Neuronal stem cell (in vitro differentiated cells): ENCODE measurements around the gene DCDC1.

ENCODE experiments used
- DNase-seq: peaks from one replicate; pipeline ENCODE4 v3.0.0-alpha.2; 2013; ENCODE audit warnings: low spot score
- H2AFZ ChIP-seq: one replicate; pipeline ENCODE4 v1.6.1; 2013; ENCODE audit warnings: mild to moderate bottlenecking, low read length, inconsistent platforms
- H2AK5ac ChIP-seq: 2 replicates; pipeline ENCODE4 v1.6.1; 2013; ENCODE audit warnings: low read depth, mild to moderate bottlenecking, inconsistent platforms, low read length, moderate library complexity, mixed read lengths
- H2BK120ac ChIP-seq: 2 replicates; pipeline ENCODE4 v1.6.1; 2013; ENCODE audit warnings: low read depth, mild to moderate bottlenecking, inconsistent platforms, low read length, moderate library complexity, mixed read lengths
- H2BK12ac ChIP-seq: one replicate; pipeline ENCODE4 v1.6.1; 2013; ENCODE audit warnings: low read length, inconsistent platforms
- H2BK15ac ChIP-seq: 2 replicates; pipeline ENCODE4 v1.6.1; 2013; ENCODE audit warnings: mild to moderate bottlenecking, low read length, inconsistent platforms, mixed read lengths
- H2BK5ac ChIP-seq: one replicate; pipeline ENCODE4 v1.6.1; 2013; ENCODE audit warnings: inconsistent platforms, mild to moderate bottlenecking, low read length, moderate library complexity
- H3K14ac ChIP-seq: one replicate; pipeline ENCODE4 v1.6.1; 2013; ENCODE audit warnings: low read length, inconsistent platforms
- H3K18ac ChIP-seq: 2 replicates; pipeline ENCODE4 v1.6.1; 2013; ENCODE audit warnings: low read length, inconsistent platforms
- H3K23ac ChIP-seq: 2 replicates; pipeline ENCODE4 v1.6.1; 2013; ENCODE audit warnings: low read depth, mild to moderate bottlenecking, mixed read lengths, low read length, inconsistent platforms; ENCODE audit not compliant: poor library complexity
- H3K27ac ChIP-seq: replicated peaks from 3 replicates; pipeline ENCODE4 v1.5.1; 2013; ENCODE audit warnings: low read length, inconsistent platforms
- H3K27me3 ChIP-seq, 3 experiments: 2 replicates each; pipeline ENCODE4 v1.6.1; 2013; ENCODE audit warnings: low read length in 3 of 3, mild to moderate bottlenecking in 2 of 3, inconsistent platforms in 1 of 3, low read depth in 1 of 3, mixed read lengths in 1 of 3, moderate library complexity in 1 of 3; ENCODE audit not compliant: control insufficient read depth in 3 of 3, insufficient read depth in 3 of 3
- H3K36me3 ChIP-seq, 2 donors: replicated peaks in 1 of 2; 2 replicates each; pipeline ENCODE4 v1.6.1; 2013; ENCODE audit warnings: low read length in 2 of 2; ENCODE audit not compliant: control insufficient read depth in 2 of 2, insufficient read depth in 2 of 2
- H3K4ac ChIP-seq: 2 replicates; pipeline ENCODE4 v1.6.1; 2013; ENCODE audit warnings: inconsistent platforms, mild to moderate bottlenecking, low read length, moderate library complexity
- H3K4me1 ChIP-seq, 2 donors: 1 replicate in 1 of 2; 2 replicates in 1 of 2; pipeline ENCODE4 v1.6.1; 2013; ENCODE audit warnings: low read length in 2 of 2, low read depth in 1 of 2; ENCODE audit not compliant: control insufficient read depth in 2 of 2, insufficient read depth in 1 of 2
- H3K4me2 ChIP-seq: one replicate; pipeline ENCODE4 v1.6.1; 2013; ENCODE audit warnings: mild to moderate bottlenecking, low read length, inconsistent platforms; ENCODE audit not compliant: insufficient read depth, poor library complexity, severe bottlenecking
- H3K4me3 ChIP-seq, 2 donors: 2 replicates each; pipeline ENCODE4 v1.5.1; 2013; ENCODE audit warnings: low read length in 2 of 2, mild to moderate bottlenecking in 2 of 2, inconsistent platforms in 1 of 2, moderate library complexity in 1 of 2
- H3K79me1 ChIP-seq: one replicate; pipeline ENCODE4 v1.6.1; 2013; ENCODE audit warnings: low read depth, mild to moderate bottlenecking, inconsistent platforms, low read length, moderate library complexity
- H3K9ac ChIP-seq: one replicate; pipeline ENCODE4 v1.6.1; 2013; ENCODE audit warnings: mild to moderate bottlenecking, low read depth, low read length, inconsistent platforms; ENCODE audit not compliant: poor library complexity
- H3K9me3 ChIP-seq, 2 donors: replicated peaks in 1 of 2; 2 replicates each; pipeline versions ENCODE3 to v1.6.1; 2013; ENCODE audit warnings: low read length in 2 of 2, mild to moderate bottlenecking in 2 of 2, inconsistent platforms in 1 of 2, low read depth in 1 of 2, mixed read lengths in 1 of 2, moderate library complexity in 1 of 2; ENCODE audit not compliant: control insufficient read depth in 2 of 2, insufficient read depth in 1 of 2
- H4K8ac ChIP-seq: one replicate; pipeline ENCODE4 v1.6.1; 2013; ENCODE audit warnings: low read depth, mild to moderate bottlenecking, inconsistent platforms, low read length, moderate library complexity
- H4K91ac ChIP-seq: one replicate; pipeline ENCODE4 v1.6.1; 2013; ENCODE audit warnings: low read length, low read depth, mild to moderate bottlenecking, inconsistent platforms; ENCODE audit not compliant: poor library complexity
- WGBS, 2 donors: extraction: QIAGEN DNeasy Blood & Tissue Kit; methylation state at CpG; one replicate each; pipeline ENCODE4 v1.1.7; 2013; ENCODE audit warnings: missing lambda C conversion rate in 2 of 2, mixed read lengths in 1 of 2; ENCODE audit not compliant: insufficient read length in 2 of 2, insufficient replicate concordance in 1 of 2; ENCODE audit errors: extremely low coverage in 2 of 2; 5-methylcytosine and 5-hydroxymethylcytosine counted together

The DCDC1 gene

GRCh38 chr11:31139479-31139878 is 230.1 kb downstream of the DCDC1 start:
- Histone ChIP-seq H2AFZ (no peak overlapping the region), H3K4ac (no peak overlapping the region), H3K9ac (no peak overlapping the region), H3K79me1 (no peaks in the 10 kb centered on the region), H3K36me3 (no peaks in the 10 kb centered on the region), H3K27me3 (no peaks in the 10 kb centered on the region), H2BK120ac (no peak overlapping the region), H2BK5ac (no peak overlapping the region), H3K9me3 (no peaks in the 10 kb centered on the region), H3K27ac (no peak overlapping the region), H3K23ac (no peak overlapping the region), H3K4me1 (peaks cover 0 to 20% of the 10 kb centered on the region in 2 donors), H3K4me2 (no peak overlapping the region), H2BK15ac (no peak overlapping the region), H3K18ac (no peak overlapping the region), H4K8ac (no peak overlapping the region), H2BK12ac (no peak overlapping the region), H2AK5ac (no peak overlapping the region), H4K91ac (no peak overlapping the region), H3K14ac (no peak overlapping the region), H3K4me3 (no peak overlapping the region)
- DNase-seq, result no peak
- no CpG with 5 or more reads among the region's 4 CpGs for WGBS, 2 donors

GRCh38 chr11:31132531-31133421 is 236.8 kb downstream of the DCDC1 start:
- Histone ChIP-seq H3K9me3 (no peaks in the 10 kb centered on the region), H3K14ac (no peak overlapping the region), H2BK15ac (no peak overlapping the region), H2BK120ac (no peak overlapping the region), H2AFZ (peak overlapping the region; percentile 9), H3K79me1 (no peaks in the 10 kb centered on the region), H3K4me1 (peaks cover 4 to 20% of the 10 kb centered on the region in 2 donors), H3K4ac (no peak overlapping the region), H3K4me2 (no peak overlapping the region), H3K23ac (no peak overlapping the region), H2BK5ac (no peak overlapping the region), H2BK12ac (no peak overlapping the region), H3K27me3 (no peaks in the 10 kb centered on the region), H3K4me3 (no peak overlapping the region), H4K8ac (no peak overlapping the region), H3K36me3 (no peaks in the 10 kb centered on the region), H3K9ac (no peak overlapping the region), H4K91ac (no peak overlapping the region), H2AK5ac (no peak overlapping the region), H3K18ac (no peak overlapping the region), H3K27ac (no peak overlapping the region)
- no peak for DNase-seq
- WGBS, 2 donors, result no CpG with 5 or more reads among the region's 6 CpGs

GRCh38 chr11:31131760-31132159 is 237.8 kb downstream of the DCDC1 start:
- H3K27ac ChIP-seq, result no peak overlapping the region
- WGBS, 2 donors, result no CpG with 5 or more reads among the region's 1 CpG

GRCh38 chr11:31127290-31127689 is 242.2 kb downstream of the DCDC1 start:
- no peak overlapping the region for H2BK120ac ChIP-seq
- peaks cover 1 to 13% of the 10 kb centered on the region in 2 donors for H3K4me1 ChIP-seq
- peaks cover 0 to 11% of the 10 kb centered on the region in 2 donors for H3K9me3 ChIP-seq
- no peak overlapping the region for H2AFZ ChIP-seq
- H4K91ac ChIP-seq, result no peak overlapping the region
- no peaks in the 10 kb centered on the region for H3K36me3 ChIP-seq
- no CpG with 5 or more reads among the region's 3 CpGs for WGBS, 2 donors
- no peak overlapping the region for H2BK12ac ChIP-seq
- no peak overlapping the region for H2AK5ac ChIP-seq
- H3K18ac ChIP-seq, result no peak overlapping the region
- no peak overlapping the region for H3K14ac ChIP-seq
- no peak overlapping the region for H3K4me2 ChIP-seq
- H4K8ac ChIP-seq, result no peak overlapping the region
- H3K4ac ChIP-seq, result no peak overlapping the region
- H3K23ac ChIP-seq, result no peak overlapping the region
- no peak overlapping the region for H3K9ac ChIP-seq
- H2BK15ac ChIP-seq, result no peak overlapping the region
- H2BK5ac ChIP-seq, result no peak overlapping the region
- no peaks in the 10 kb centered on the region for H3K27me3 ChIP-seq
- no peaks in the 10 kb centered on the region for H3K79me1 ChIP-seq
- no peak overlapping the region for H3K27ac ChIP-seq
- no peak for DNase-seq
- no peak overlapping the region for H3K4me3 ChIP-seq

More at GRCh38 chr11:31131760-31132159, 237.8 kb downstream of the DCDC1 start:
- H4K8ac ChIP-seq, result no peak overlapping the region
- no peaks in the 10 kb centered on the region for H3K36me3 ChIP-seq
- H3K79me1 ChIP-seq, result no peaks in the 10 kb centered on the region
- H2BK5ac ChIP-seq, result no peak overlapping the region
- no peak overlapping the region for H3K9ac ChIP-seq
- no peak overlapping the region for H2BK120ac ChIP-seq
- H3K27me3 ChIP-seq, result no peaks in the 10 kb centered on the region
- no peak overlapping the region for H2AFZ ChIP-seq
- no peak overlapping the region for H3K14ac ChIP-seq
- no peak overlapping the region for H4K91ac ChIP-seq
- H2AK5ac ChIP-seq, result no peak overlapping the region
- H3K18ac ChIP-seq, result no peak overlapping the region
- H3K4me2 ChIP-seq, result no peak overlapping the region
- peaks cover 6 to 27% of the 10 kb centered on the region in 2 donors for H3K4me1 ChIP-seq
- H3K4ac ChIP-seq, result no peak overlapping the region
- H3K9me3 ChIP-seq, result no peaks in the 10 kb centered on the region
- no peak overlapping the region for H3K23ac ChIP-seq
- no peak overlapping the region for H3K4me3 ChIP-seq
- H2BK15ac ChIP-seq, result no peak overlapping the region
- H2BK12ac ChIP-seq, result no peak overlapping the region
- no peak for DNase-seq
